Measurements from ENCODE around the gene URI1.

GRCh38 chr19:29978080-29978479, 36.0 kb downstream of the URI1 start:
- TF ChIP-seq CTCF (IDR thresholded peaks at IDR 0.05; ENCODE audit: low read length) (no peak), EZH2 (IDR thresholded peaks at IDR 0.05; ENCODE audit: borderline replicate concordance, low read length) (no peak)
